CD4-positive, alpha-beta T cell treated with Interleukin-17A for 4 hours (primary cell): Measurements from ENCODE around the gene TMEM116.
"Not testable (repeated sequence)": the region's sequence is repeated elsewhere in the genome, so short reads cannot be mapped to it uniquely, and the experiment has no call there.

Experiments used
- DNase-seq: peaks from one replicate; pipeline ENCODE4 v3.0.0-alpha.2; 2020; ENCODE audit warnings: mixed read lengths

TMEM116 gene

GRCh38 chr12:112008918-112009317 is 4.0 kb downstream of the TMEM116 start:
- no peak for DNase-seq

GRCh38 chr12:112007945-112008344 is 5.0 kb downstream of the TMEM116 start:
- no peak for DNase-seq

GRCh38 chr12:112005419-112006395 is 7.3 kb downstream of the TMEM116 start:
- no peak for DNase-seq

GRCh38 chr12:112004041-112004440 is 8.9 kb downstream of the TMEM116 start:
- no peak for DNase-seq

GRCh38 chr12:112001576-112001975 is 11.4 kb downstream of the TMEM116 start:
- DNase-seq = no peak

GRCh38 chr12:112000820-112001219 is 12.1 kb downstream of the TMEM116 start:
- peak; percentile 33 for DNase-seq

DNA sequence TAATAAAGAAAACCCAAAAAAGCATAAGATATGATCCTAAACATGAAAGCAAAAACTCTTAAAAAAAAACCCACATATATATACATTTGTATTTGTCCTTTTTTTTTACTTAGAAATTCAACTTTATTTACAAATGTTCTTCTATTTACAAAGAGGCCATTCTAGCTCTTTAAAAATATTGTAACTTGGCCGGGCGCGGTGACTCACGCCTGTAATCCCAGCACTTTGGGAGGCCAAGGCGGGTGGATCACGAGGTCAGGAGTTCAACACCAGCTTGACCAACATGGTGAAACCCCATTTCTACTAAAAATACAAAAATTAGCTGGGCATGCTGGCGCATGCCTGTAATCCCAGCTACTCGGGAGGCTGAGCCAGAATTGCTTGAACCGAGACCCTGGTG is 13.8 kb downstream of the TMEM116 start:
- DNase-seq = not testable (repeated sequence)

- no peak for DNase-seq
Measured at GRCh38 chr12:111998015-111998414, 14.9 kb downstream of the TMEM116 start.

GRCh38 chr12:111997300-111997699 is 15.7 kb downstream of the TMEM116 start:
- peak; percentile 27 for DNase-seq

DNA sequence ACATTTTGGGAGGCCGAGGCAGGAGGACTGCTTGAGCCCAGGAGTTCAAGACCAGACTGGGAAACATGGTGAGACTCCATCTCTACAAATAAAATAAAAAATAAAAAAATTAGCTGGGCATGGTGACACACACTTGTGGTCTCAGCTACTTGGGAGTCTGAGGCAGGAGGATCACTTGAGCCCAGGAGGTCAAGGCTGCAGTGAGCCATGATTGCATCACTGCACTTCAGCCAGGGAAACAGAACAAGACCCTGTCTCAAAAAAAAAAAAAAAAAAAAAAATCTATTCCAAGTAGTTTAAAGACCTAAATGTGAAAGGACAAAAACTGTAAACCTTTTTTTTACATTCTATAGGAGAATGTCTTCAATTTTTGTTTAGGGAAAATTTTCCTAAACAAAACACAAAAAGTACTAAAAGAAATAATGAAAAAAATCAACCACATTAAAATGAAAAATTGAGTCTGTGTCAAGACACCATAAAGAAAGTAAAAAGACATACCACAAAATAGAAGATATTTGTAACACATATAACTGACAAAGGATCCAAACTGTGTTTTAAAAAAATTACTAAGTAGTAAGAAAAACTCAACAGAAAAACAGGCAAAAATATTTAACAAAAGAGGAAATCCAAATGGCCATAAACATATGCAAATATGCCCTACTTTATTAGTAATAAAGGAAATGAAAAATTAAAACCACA is 17.0 kb downstream of the TMEM116 start:
- no peak for DNase-seq

GRCh38 chr12:111994211-111995111 is 18.5 kb downstream of the TMEM116 start:
- peak; percentile 29 for DNase-seq

DNA sequence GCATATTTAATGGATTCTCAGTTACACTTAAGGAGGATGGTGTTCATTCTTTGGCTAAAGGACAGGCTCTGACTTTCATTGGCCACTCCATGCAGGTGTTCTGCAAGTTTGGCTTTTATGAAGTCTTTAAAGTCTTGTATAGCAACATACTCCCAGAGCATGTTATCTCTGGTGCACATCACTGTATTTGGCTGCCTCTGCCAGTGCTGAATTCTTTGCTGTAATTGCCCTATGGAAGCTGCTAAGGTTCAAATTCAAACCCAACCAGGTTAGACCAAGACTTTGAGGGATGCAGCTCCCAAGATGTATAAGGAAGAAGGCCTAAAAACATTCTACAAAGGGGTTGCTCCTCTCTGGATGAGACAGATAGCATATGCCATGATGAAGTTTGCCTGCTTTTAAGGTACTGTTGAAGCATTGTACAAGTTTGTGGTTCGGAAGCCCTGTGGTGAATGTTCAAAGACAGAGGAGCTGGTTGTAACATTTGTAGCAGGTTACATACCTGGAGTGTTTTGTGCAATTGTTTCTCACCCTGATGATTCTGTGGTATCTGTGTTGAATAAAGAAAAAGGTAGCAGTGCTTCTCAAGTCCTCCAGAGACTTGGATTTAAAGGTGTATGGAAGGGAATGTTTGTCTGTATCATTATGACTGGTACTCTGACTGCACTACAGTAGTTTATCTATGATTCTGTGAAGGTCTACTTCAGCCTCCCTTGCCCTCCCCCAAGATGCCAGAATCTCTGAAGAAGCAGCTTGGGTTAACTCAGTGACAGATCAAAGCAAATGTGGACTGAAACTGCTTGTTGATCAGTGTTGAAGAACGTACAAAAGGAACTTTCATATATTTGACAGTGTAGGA is 19.4 kb downstream of the TMEM116 start:
- peak; percentile 51 for DNase-seq

DNA sequence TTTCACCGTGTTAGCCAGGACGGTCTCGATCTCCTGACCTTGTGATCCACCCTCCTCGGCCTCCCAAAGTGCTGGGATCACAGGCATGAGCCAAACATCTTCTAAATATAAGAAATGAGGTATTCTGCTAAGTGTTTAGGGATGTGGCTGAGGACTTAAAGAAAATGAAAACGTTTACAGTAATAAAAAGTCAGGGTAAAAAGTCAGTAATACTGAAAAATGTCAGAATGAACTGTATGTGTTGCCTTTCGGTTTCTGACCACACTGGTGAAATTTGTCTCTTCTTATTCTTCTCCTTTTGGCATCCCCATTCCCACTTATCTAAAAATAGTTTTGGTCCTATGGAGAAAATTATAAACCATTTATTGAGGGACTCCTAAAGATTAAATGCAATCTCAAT is 20.5 kb downstream of the TMEM116 start:
- DNase-seq = no peak

DNA sequence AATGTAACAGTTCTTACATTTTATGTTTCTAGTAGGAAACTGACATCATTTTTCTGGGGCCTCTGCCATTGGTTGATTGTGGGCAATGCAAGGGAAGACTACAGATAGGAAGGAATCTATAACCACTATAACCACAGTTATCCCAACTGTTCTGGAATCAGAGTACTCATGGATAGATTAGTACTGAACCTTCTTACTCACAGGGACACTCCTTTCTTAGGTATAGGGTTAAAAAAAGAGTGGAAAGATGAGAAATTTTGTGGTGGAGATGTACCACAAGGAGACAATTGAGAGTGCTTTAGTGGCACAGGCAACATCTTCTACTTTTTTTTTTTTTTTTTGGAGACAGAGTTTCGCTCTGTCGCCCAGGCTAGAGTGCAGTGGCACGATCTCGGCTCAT is 21.0 kb downstream of the TMEM116 start:
- no peak for DNase-seq

DNA sequence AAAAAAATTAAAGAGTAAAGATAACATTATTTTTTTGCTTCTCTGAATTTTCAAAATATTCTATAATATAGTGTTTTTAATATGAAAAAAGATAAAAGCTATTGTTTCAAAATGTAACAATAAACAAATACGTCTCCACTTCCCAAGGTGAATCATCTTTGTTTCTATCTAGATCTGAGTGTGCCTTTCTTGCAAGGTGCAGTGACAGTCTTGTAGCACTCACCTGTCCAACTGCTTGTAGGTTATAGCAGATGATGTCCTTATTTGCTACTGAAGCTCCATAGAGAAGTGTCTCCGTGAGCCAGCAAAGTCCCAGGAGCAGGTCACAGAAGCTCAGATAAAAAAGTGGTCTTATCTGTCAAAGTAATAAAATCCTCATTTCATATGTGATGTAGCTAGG is 21.4 kb downstream of the TMEM116 start:
- no peak for DNase-seq

GRCh38 chr12:111984820-111985219 is 28.1 kb downstream of the TMEM116 start:
- no peak for DNase-seq

DNA sequence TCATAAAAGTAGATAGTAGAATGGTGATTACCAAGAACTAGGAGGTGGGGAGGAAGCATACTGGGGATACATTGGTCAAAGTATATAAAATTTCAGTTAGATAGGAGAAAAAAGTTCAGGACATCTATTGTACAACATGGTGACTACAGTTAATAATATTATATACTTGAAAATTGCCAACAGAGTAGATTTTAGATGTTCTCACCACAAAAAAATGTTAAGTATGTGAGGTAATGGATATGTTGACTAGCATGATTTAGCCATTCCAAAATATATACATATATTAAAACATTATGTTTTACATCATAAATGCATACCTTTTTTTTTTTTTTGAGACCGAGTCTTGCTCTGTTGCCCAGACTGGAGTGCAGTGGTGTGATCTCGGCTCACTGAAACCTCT is 31.0 kb downstream of the TMEM116 start:
- no peak for DNase-seq

- no peak for DNase-seq
Measured at GRCh38 chr12:111980598-111980997, 32.4 kb downstream of the TMEM116 start.

GRCh38 chr12:111978545-111978944 is 34.4 kb downstream of the TMEM116 start:
- DNase-seq = no peak

GRCh38 chr12:111976860-111977259 is 36.1 kb downstream of the TMEM116 start:
- DNase-seq = no peak

- DNase-seq = no peak
Measured at GRCh38 chr12:111976291-111976690, 36.7 kb downstream of the TMEM116 start.
